Measurements from ENCODE around the gene MGLL. TPM values are rescaled to one million over a fixed set of nuclear protein-coding genes. Genes with fewer than 3 reads are reported as not detected.

Gene MGLL
- total RNA-seq, 1 experiment from 2014 or later: 42.4 TPM

- BruUV-seq (replicated peaks): no TSS peak
- intact Hi-C loops (cut with micrococcal nuclease; ENCODE audit: unreplicated experiment): no loop called here
- Mint-ChIP-seq H3K36me3 (ENCODE audit: insufficient read depth, unreplicated experiment) (peaks cover 15% of the 10 kb centered on the region), H3K9me3 (ENCODE audit: low read depth, unreplicated experiment) (no peaks in the 10 kb centered on the region), H3K27me3 (ENCODE audit: unreplicated experiment) (no peaks in the 10 kb centered on the region), H3K4me1 (ENCODE audit: low read depth, unreplicated experiment) (peaks cover 48% of the 10 kb centered on the region), H3K4me3 (ENCODE audit: low read depth, unreplicated experiment) (no peak overlapping the region), H3K27ac (ENCODE audit: unreplicated experiment) (no peak overlapping the region)
- TF ChIP-seq, protein P1, sequence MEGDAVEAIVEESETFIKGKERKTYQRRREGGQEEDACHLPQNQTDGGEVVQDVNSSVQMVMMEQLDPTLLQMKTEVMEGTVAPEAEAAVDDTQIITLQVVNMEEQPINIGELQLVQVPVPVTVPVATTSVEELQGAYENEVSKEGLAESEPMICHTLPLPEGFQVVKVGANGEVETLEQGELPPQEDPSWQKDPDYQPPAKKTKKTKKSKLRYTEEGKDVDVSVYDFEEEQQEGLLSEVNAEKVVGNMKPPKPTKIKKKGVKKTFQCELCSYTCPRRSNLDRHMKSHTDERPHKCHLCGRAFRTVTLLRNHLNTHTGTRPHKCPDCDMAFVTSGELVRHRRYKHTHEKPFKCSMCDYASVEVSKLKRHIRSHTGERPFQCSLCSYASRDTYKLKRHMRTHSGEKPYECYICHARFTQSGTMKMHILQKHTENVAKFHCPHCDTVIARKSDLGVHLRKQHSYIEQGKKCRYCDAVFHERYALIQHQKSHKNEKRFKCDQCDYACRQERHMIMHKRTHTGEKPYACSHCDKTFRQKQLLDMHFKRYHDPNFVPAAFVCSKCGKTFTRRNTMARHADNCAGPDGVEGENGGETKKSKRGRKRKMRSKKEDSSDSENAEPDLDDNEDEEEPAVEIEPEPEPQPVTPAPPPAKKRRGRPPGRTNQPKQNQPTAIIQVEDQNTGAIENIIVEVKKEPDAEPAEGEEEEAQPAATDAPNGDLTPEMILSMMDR (IDR thresholded peaks at IDR 0.05; ENCODE audit: unreplicated experiment): no peak
- CTCF ChIA-PET: interaction anchor here (0.5 to 1.6 kb wide), 7 partner anchors 15 to 402 kb away, joined by 3 to 7 read pairs (median 4); no protein-coding TSS in a partner anchor
- no peak for DNase-seq
Measured at GRCh38 chr3:127751782-127752181, 70.5 kb downstream of the MGLL start.

DNA sequence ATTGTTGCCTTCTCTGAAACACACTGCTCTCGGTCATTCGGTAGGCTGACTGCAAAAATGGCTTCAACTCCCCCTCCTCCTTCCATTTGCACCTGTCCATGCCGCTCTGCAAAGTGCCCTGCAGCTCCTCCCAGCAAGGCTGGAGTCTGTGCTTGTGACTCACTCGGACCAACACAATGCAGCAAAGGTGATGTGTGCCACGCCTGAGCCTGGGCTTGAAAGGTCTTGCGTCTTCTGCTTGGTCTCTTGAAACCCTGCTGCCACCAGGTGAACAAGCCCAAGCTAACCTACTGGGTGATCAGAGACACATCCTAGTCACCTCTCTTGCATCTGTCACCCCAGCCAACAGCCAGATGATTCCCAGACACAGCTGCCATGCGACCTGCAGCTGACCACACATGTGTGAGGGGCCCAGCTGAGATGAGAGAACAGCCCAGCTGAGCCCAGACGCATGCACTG lies 71.1 kb downstream of the MGLL start:
- CTCF ChIA-PET: interaction anchor here (0.5 to 1.6 kb wide), 9 partner anchors 9 to 403 kb away, joined by 3 to 7 read pairs (median 4); no protein-coding TSS in a partner anchor
- peaks cover 15% of the 10 kb centered on the region for H3K36me3 Mint-ChIP-seq (ENCODE audit: insufficient read depth, unreplicated experiment)
- intact Hi-C loops (cut with micrococcal nuclease; ENCODE audit: unreplicated experiment): no loop called here
- H3K9me3 Mint-ChIP-seq (ENCODE audit: low read depth, unreplicated experiment): no peaks in the 10 kb centered on the region
- BruUV-seq (replicated peaks): no TSS peak
- peaks cover 54% of the 10 kb centered on the region for H3K4me1 Mint-ChIP-seq (ENCODE audit: low read depth, unreplicated experiment)
- H3K27me3 Mint-ChIP-seq (ENCODE audit: unreplicated experiment): no peaks in the 10 kb centered on the region
- peak; percentile 62 for DNase-seq
- TF ChIP-seq, protein P1 (IDR thresholded peaks at IDR 0.05; ENCODE audit: unreplicated experiment): no peak
- no peak overlapping the region for H3K27ac Mint-ChIP-seq (ENCODE audit: unreplicated experiment)
- no peak overlapping the region for H3K4me3 Mint-ChIP-seq (ENCODE audit: low read depth, unreplicated experiment)

- TF ChIP-seq, protein P1 (IDR thresholded peaks at IDR 0.05; ENCODE audit: unreplicated experiment): no peak
- Mint-ChIP-seq H3K27ac (ENCODE audit: unreplicated experiment) (no peak overlapping the region), H3K4me1 (ENCODE audit: low read depth, unreplicated experiment) (peaks cover 62% of the 10 kb centered on the region), H3K36me3 (ENCODE audit: insufficient read depth, unreplicated experiment) (peaks cover 15% of the 10 kb centered on the region), H3K9me3 (ENCODE audit: low read depth, unreplicated experiment) (no peaks in the 10 kb centered on the region), H3K4me3 (ENCODE audit: low read depth, unreplicated experiment) (no peak overlapping the region), H3K27me3 (ENCODE audit: unreplicated experiment) (no peaks in the 10 kb centered on the region)
- intact Hi-C loops (cut with micrococcal nuclease; ENCODE audit: unreplicated experiment): no loop called here
- DNase-seq: no peak
- CTCF ChIA-PET: interaction anchor here (0.9 to 1.6 kb wide), 7 partner anchors 10 to 67 kb away, joined by 3 to 7 read pairs (median 4); no protein-coding TSS in a partner anchor
- no TSS peak for BruUV-seq (replicated peaks)
Measured at GRCh38 chr3:127750226-127751031, 71.9 kb downstream of the MGLL start.

- Mint-ChIP-seq H3K4me3 (ENCODE audit: low read depth, unreplicated experiment) (no peak overlapping the region), H3K27ac (ENCODE audit: unreplicated experiment) (no peak overlapping the region), H3K36me3 (ENCODE audit: insufficient read depth, unreplicated experiment) (peaks cover 15% of the 10 kb centered on the region), H3K9me3 (ENCODE audit: low read depth, unreplicated experiment) (no peaks in the 10 kb centered on the region), H3K27me3 (ENCODE audit: unreplicated experiment) (no peaks in the 10 kb centered on the region), H3K4me1 (ENCODE audit: low read depth, unreplicated experiment) (peaks cover 62% of the 10 kb centered on the region)
- BruUV-seq (replicated peaks): no TSS peak
- TF ChIP-seq, protein P1 (IDR thresholded peaks at IDR 0.05; ENCODE audit: unreplicated experiment): no peak
- no peak for DNase-seq
- CTCF ChIA-PET: interaction anchor here (1.1 kb wide), 1 partner anchor 13 kb away, joined by 3 read pairs; no protein-coding TSS in a partner anchor
- intact Hi-C loops (cut with micrococcal nuclease; ENCODE audit: unreplicated experiment): loop anchor here (5.0 kb wide), 1 partner anchor 53 kb away; no protein-coding TSS in a partner anchor
Measured at GRCh38 chr3:127749787-127750225, 72.5 kb downstream of the MGLL start.
